ENCODE measurements around the gene MAF. TPM values are rescaled to one million over a fixed set of nuclear protein-coding genes. Genes with fewer than 3 reads are reported as not detected.

MAF gene
- total RNA-seq, 1 donor from 2014 or later = 60.0 TPM

- intact Hi-C loops (cut with DNase I) = no loop called here
- no peak for TF ChIP-seq CTCF (IDR thresholded peaks at IDR 0.05)
- H3K4me1 ChIP-seq = no peaks in the 10 kb centered on the region
- DNase-seq (no peak), ATAC-seq (no peak)
- H3K27ac ChIP-seq = no peak overlapping the region
- H3K4me3 ChIP-seq = no peak overlapping the region
- H3K9me3 ChIP-seq = no peaks in the 10 kb centered on the region
- H3K36me3 ChIP-seq = no peaks in the 10 kb centered on the region
- H3K27me3 ChIP-seq (ENCODE audit: low read depth) = no peaks in the 10 kb centered on the region
Observed at GRCh38 chr16:79573071-79573470, 27.5 kb downstream of the MAF start.

- intact Hi-C loops (cut with DNase I) = no loop called here
- no peaks in the 10 kb centered on the region for H3K9me3 ChIP-seq
- H3K27me3 ChIP-seq (ENCODE audit: low read depth) = no peaks in the 10 kb centered on the region
- no peak overlapping the region for H3K4me3 ChIP-seq
- no peaks in the 10 kb centered on the region for H3K36me3 ChIP-seq
- H3K27ac ChIP-seq = no peak overlapping the region
- TF ChIP-seq CTCF (IDR thresholded peaks at IDR 0.05) = no peak
- no peaks in the 10 kb centered on the region for H3K4me1 ChIP-seq
- ATAC-seq (no peak), DNase-seq (no peak)
Observed at GRCh38 chr16:79571903-79572535, 28.5 kb downstream of the MAF start.

- no peak for TF ChIP-seq CTCF (IDR thresholded peaks at IDR 0.05)
- Histone ChIP-seq H3K27ac (no peak overlapping the region), H3K27me3 (ENCODE audit: low read depth) (no peaks in the 10 kb centered on the region), H3K4me1 (no peaks in the 10 kb centered on the region), H3K4me3 (peak overlapping the region; percentile 38), H3K9me3 (no peaks in the 10 kb centered on the region), H3K36me3 (no peaks in the 10 kb centered on the region)
- DNase-seq = no peak
- intact Hi-C loops (cut with DNase I) = no loop called here
- peak; percentile 40 to 45 for ATAC-seq
Observed at GRCh38 chr16:79571065-79571902, 29.3 kb downstream of the MAF start.

- intact Hi-C loops (cut with DNase I) = no loop called here
- no peak overlapping the region for H3K27ac ChIP-seq
- TF ChIP-seq CTCF (IDR thresholded peaks at IDR 0.05) = no peak
Observed at GRCh38 chr16:79564671-79565107, 35.8 kb downstream of the MAF start.

GRCh38 chr16:79563921-79564320, 36.6 kb downstream of the MAF start:
- intact Hi-C loops (cut with DNase I) = no loop called here
- no peak for DNase-seq
- Histone ChIP-seq H3K4me3 (no peak overlapping the region), H3K4me1 (no peaks in the 10 kb centered on the region), H3K9me3 (no peaks in the 10 kb centered on the region), H3K27me3 (ENCODE audit: low read depth) (no peaks in the 10 kb centered on the region), H3K27ac (no peak overlapping the region), H3K36me3 (no peaks in the 10 kb centered on the region)
- TF ChIP-seq CTCF (IDR thresholded peaks at IDR 0.05) = no peak
- ATAC-seq = no peak

More at GRCh38 chr16:79564671-79565107, 35.8 kb downstream of the MAF start:
- DNase-seq = no peak
- Histone ChIP-seq H3K9me3 (no peaks in the 10 kb centered on the region), H3K4me1 (no peaks in the 10 kb centered on the region), H3K36me3 (no peaks in the 10 kb centered on the region), H3K27me3 (ENCODE audit: low read depth) (no peaks in the 10 kb centered on the region), H3K4me3 (no peak overlapping the region)
- ATAC-seq = no peak

All from lower lobe of right lung (tissue), 2 donors.